ENCODE data around the gene MAN1C1.
"Not testable (repeated sequence)": the region's sequence is repeated elsewhere in the genome, so short reads cannot be mapped to it uniquely, and the experiment has no call there.

The MAN1C1 gene

DNA sequence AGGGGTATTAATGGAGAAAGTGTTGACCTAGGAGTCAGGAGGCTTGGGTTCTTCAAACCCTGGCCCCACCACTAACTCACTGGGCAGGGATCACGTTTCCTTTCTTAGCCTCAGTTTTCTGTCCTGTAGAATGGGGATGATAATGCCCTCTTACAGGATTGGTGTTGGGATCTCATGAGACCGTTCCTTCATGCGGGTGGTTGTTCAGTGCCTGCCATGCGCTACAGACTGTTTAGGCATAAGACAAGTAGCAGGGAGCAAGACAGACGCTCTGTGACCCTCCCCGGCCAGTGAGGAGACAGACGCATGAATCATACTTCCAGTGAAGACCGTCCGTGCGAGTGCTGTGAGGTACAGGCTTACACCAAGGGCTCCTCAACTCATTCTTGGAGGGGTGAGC, 81.7 kb downstream of the MAN1C1 start:
- DNase-seq (ENCODE audit: low spot score): no peak

DNA sequence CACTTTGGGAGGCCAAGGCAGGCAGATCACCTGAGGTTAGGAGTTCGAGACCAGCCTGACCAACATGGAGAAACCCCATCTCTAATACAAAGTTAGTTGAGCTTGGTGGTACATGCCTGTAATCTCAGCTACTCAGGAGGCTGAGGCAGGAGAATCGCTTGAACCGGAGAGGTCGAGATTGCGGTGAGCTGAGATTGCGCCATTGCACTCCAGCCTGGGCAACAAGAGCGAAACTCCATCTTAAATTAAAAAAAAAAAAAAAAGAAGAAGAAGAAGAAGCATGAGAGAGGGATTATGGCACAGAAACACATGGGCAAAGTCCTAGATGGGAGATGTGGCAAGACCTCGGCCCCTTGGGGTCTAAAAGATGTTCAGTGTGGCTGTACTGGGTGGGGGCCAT, 82.5 kb downstream of the MAN1C1 start:
- not testable (repeated sequence) for DNase-seq (ENCODE audit: low spot score)

DNA sequence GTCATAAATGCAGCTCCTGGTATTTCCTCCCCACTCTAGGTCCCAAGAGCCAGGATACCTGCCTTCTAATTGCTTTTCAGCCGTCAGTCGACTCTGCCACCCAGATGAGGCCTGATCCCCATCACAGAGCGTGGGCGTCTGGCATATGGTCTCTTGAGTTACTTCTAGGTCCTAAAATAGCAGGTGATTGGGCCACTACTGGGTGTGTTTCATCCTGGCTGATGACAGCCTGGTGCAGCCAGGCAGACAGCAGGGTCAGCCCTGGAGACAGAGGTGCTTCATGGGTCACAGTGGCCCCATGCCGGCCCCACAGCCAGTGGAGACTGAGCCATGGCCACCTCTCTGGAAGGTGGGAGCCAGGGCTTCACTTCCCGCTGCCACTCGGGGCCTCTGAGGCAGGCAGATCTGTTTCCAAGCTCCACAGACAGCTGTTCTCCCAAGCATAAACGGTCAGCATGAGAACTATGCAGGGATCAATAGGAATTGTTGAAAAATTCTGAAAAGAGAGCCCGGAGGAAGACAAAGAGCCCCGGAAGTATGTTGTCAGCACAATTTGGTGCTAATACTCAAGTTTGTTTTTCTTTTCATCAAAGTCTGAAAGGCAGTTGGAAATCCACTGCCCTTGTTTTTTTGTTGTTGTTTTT, 83.0 kb downstream of the MAN1C1 start:
- DNase-seq (ENCODE audit: low spot score): no peak

DNA sequence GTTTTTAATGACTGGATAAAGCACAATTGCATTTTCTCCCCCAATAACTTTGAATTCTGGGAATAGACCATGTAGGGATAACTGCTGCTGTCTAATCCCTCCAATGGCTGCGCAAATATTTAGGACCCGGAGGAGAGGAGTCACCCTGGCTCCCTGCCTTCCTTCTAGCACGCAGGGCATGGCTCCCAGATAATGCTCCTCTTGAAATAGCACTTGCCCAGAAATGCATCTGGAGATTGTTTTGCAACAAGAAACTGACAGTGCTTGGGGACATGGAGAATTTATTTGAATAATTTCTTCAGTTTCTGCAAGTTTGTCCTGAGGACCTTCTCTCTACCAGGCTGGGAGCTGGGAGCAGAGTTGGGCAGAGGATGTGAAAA, 83.5 kb downstream of the MAN1C1 start:
- peak; percentile 45 for DNase-seq (ENCODE audit: low spot score)

DNA sequence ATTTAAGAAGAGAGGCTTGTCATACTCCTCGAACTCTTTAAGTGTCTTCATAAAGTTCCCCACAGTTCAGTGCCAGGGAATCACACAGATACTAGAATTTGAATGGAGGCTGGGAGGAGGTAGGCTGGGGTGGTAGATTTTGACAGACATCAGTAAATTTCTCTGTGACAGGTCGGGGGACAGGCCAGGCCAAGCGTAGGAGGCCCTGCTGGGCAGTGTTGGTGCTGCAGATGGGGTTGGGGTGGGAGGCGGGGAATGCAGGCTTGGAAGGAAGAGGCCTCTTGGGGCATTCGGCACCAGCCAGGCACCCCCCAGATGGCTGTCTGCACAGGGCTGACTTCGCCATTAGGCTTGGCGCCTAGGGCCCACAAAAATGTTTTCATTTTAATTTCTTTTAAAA, 84.0 kb downstream of the MAN1C1 start:
- no peak for DNase-seq (ENCODE audit: low spot score)

DNA sequence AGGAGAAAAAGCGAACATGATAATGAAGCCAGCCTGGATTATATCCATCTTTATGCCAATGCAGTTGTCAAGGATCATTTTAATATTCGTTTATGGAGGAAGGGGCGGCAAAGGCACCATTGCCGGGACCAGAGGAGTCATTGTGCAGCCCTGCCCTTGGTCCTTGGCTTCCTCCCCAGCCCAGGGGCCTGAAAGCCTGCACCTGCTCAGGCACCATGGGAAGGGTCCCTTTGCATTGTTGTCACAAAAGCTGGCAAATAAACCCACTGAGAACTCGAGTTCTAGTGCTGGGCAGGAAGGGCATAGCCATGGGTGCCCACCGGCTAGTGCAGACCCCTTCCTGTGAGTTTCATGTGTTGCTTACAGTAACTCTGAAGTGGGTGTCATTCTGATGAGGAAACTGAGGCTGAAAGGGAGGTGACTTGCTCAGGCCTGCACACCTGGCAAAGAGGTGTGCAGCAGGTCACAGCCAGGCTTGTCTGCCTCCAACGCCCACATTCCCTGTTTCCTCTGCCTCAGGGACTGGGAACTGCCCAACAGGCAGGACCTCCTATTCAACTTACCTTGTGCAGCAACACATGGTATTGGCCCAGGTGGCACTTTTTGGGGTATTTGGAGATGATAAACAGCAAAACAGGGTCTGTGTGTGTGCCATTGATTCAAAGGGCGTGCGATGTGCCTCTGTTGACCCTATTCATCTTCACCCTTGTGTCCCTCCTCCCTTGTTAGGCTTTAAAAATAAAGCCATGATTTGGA, 84.6 kb downstream of the MAN1C1 start:
- no peak for DNase-seq (ENCODE audit: low spot score)

DNA sequence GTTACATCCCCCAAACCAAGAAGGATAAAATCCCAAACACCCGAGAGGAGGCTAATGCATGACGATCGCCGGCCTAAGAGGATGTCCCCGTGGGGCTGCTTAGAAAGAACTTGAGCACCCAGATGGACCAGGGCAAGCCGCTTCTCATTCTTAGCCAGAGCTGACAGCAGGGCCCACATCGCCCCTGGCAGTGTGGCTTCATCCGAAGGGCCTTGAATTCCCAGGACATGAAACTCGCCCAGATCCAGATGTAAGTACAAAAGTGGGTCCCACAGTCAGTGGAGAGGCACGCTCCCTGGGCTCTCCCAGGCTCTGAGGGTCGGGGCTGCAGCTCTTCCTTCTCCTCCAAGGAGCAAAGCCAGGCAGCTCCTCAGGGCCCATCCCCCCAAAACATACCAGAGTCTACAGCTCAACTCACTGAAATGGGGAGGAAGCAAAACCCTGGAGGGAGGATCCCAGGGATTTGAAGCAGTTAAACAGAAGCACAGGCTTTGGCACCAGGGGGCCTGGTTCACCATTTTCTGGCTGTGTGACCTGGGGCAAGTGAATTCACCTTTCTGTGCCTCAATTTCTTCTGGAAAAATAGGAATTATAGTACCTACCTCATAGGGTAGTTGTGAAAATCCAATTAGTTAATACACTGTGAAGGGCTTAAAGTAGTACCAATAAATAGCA, 85.6 kb downstream of the MAN1C1 start:
- no peak for DNase-seq (ENCODE audit: low spot score)

DNA sequence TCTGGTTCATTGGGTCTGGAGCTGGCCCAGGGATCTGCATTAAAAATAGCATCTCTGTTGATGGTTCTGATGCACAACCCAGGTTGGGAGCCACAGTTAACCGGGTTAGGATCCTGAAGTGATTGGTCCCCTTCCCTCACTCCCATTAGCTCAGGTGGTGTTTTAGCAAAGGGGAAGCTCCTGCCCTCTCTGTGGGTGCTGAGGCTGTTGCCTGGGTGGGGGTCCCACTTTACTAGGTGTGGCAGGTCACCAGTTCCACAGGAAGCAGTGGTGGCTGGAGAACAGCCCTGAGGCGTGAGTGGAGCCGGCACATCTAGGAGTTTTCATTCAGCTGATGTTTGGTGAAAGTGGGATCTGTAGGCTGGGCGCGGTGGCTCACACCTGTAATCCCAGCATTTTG, 86.5 kb downstream of the MAN1C1 start:
- DNase-seq (ENCODE audit: low spot score): no peak

DNA sequence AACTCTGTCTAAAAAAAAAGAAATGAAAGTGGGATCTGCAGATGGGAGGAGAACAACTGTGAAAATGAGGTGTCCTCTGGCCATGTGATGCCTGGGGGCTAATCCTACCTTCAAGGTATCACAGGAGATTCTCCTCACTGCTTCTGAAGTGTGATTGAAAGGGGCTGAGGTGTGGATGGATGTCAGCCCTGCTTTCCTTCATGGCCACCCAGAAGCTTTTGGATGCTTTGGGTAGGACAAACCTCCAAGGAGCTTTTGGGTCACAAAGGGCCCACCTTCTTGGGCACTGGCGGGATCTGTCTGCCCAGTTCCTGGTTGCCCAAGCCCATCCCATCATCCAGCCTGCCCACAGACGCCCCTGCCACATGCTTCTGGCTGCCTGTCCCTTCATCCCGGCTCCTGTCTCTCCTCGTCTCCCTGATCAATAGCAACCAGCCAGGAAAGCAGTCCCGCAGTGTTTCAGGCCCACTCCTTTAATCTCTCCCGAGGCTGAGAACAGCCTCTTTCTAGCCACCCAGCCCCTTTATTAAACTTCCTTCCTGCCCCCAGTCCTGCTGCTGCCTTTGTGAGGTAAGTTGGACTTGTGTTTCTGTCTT, 87.2 kb downstream of the MAN1C1 start:
- DNase-seq (ENCODE audit: low spot score): no peak

DNA sequence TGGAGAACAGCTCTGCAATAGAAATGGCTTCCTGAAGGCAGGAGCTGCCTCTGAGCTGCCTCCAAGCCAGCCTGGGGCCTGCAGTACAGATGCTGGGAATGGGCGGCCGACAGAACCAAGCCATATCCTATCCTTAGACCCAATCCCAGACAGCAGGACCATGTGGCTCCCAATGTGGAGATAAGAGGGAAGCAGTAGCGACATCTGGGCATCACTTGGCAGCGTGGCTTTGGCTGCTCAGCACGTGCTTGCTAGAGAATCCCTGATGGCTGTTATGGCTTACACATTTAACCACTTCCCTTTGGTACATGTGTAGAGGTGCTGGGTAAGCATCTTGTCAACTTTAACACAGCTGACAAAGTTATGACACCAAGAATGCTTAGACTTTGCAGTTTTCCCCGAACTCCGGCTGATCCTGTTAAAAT, 87.7 kb downstream of the MAN1C1 start:
- DNase-seq (ENCODE audit: low spot score): no peak

DNA sequence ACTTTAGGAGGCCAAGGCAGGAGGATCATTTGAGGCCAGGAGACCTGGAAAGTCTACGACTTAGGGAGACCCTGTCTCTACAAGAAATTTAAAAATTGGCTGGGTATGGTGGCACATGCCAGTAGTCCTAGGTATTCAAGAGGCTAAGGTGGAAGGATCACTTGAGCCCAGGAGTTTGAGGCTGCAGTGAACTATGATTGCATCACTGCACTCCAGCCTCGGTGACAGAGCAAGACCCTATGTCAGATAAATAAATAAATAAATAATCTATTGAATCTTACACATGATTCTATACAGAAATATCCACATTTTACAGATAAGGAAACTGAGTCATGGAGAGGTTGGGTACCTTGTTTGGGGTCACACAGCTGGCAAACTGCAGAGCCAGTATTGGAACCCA, 89.1 kb downstream of the MAN1C1 start:
- DNase-seq (ENCODE audit: low spot score): no peak

DNA sequence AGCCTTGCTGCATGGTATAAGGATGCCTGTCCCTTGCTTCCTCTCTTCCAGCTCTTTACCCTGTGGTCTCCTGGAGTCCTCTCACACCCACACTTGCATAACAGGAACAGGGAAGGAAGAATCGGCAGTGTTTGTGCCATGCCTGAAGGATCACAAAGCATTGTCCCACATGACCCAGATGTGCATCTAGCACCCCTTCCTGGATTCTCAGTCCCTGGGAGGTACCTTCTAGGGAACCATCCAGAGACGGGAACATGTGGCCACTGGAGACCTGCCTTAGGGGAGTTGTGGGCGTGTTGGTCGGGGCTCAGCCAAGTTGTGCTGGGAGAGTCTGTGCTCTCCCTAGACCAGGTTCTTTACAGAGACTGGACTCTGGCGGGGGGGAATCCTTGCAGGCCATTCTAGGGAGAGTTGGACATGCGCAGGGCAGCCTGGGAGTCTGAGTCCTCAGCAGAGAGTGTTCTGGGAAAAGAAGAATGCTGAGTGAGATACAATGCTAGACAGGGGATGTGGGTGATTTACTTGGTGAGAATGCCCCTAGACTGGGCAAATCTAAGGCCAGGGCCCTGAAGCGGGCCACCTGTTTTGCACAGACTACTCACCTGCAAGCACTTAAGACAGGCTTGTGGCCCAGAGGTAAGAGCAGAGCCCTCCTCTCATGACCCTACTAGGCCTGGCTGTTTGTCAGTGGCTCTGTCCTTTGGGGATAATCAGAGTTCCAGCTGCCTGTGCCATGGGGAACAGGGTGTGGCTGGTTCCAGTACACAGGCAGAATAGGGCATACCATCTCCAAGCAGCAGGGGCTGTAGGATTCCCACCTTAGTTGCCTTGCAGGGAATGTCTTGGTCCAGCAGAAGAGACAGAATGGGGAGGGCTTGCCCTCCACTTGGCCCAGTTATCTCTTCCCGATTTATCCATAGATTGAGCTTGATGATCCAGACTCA, 89.8 kb downstream of the MAN1C1 start:
- no peak for DNase-seq (ENCODE audit: low spot score)

DNA sequence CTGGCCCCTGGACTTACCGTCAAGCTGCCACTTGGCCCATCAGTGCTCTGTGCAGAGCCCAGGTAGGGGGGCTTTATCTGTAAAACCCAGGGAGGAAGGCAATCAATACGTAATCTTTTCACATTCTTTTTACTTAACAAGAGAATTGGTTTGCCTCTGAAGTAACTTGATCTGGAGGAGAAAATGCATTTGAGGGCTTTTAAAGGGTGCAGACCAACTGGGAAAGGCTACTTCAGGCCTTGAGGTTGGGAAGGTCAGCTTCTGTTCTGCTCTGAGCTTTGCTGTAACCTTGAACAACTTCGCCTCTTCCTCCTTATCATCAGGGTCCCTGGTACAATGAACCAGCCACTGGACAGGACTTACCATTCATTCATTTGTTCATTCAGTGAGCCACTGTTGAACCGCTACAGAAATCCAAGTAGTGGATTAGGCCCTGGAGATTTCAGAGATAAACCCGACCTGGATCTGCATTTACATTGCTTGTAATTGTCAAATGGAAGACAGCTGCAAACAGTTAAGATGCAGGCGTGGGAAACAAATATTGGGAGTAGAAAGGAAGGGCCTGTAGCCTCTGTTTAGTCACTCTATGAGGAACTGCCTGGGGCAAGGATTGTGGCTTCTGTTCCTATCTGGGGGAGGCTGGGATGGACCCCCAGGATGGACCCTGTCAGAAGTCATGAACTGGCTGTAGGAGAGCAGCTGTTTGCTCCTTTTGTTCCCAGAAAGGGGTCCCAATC, 90.9 kb downstream of the MAN1C1 start:
- no peak for DNase-seq (ENCODE audit: low spot score)

DNA sequence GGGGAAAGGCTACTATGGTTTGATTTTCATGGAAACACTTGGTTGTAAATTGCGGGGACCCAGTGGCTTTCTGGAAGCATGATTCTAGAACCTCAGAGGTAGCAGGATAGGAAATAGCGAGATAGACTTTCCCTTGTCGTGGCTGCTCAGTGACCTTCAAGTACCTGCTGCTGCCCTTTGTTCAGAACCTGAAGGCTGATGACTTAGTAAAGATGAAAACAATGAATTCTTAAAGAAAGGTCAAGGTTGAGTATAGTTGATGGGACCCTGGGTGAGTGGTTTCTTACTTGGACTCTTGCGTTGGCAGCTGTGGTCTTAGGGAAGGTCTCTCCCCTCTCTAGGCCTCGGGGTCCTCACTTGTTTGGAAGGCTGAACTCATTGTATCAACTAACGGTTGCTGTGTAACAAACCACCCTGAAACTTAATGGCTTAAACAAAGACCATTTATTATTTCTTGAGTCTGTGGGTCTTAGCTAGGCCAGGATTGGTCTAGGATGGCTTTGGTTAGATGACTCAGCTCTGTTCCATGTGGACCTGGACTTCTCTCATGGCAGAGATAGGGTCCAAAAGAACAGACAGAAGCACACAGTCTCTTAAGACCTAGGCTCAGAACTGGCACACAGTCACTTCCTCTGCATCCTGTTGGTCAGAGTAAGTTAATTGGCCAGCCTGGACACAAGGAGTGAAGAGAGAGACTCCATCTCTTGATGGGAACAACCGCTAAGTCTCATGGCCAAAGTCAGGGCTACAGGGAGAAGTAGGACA, 94.2 kb downstream of the MAN1C1 start:
- no peak for DNase-seq (ENCODE audit: low spot score)

DNA sequence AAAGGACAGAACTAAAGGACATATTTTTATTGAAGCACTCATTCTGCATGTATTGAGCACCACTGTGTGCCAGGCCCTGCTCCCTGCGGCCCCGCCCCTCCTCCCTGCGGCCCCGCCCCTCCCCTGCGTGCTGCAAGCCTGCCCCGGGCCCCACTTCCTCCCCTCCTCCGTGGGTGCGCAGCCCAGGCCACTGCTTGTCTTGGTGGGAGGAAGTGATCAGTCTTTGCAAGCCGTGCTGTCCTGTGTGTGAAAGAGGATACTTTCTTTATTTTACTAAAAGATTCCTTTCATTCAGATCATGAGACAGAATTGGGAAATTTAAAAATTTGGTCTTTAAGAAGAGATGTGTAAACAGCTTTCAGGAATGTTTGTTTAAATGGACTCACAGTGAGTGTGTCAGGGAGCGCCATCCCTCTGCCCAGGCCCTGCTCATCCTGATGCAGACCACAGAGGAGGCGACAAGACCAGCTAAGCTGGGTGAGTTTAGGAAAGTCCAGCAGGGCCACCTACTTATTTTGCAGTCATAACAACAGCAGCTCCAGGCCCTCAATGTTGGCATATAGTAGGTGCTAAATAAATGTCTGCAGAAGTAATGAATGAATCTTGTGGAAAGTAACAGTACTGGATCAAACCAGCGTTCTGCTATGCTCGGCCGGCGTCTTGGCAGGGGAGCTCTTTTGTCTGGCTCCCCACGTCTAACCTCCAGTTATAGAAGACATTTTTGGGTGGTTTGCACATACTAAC, 95.1 kb downstream of the MAN1C1 start:
- DNase-seq (ENCODE audit: low spot score): no peak

DNA sequence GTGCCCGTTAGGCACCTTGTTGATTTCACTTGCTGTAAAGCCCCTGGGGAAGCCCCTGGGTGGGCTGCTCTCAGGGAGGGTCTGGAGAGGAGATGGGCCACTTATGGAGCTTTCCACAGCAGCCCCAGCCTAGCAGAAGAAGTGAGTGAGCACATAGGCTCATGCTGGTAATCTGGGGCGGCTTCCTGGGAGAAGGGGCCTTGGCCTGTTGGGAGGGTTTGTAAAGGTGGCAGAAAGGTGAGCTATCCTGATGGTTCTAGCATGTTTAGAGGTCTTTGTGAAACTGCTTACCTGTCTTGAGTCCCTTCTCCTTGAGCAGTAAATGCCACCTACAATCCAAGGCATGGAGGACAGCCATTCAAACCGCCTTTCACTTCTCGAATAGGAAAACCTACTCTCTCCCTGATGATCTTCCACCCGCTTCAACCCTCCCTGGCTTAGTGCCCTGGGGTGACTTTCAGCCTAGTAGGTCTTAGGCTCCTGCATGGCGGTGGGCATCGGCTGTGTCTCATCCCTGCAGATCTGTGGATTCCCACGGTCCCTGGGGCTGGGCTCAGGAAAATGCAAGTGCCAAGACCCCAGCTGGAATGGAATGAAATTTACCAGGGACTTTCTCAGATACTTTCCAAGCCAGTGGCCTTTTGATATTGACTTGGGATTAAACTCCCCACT, 95.8 kb downstream of the MAN1C1 start:
- DNase-seq (ENCODE audit: low spot score): no peak

DNA sequence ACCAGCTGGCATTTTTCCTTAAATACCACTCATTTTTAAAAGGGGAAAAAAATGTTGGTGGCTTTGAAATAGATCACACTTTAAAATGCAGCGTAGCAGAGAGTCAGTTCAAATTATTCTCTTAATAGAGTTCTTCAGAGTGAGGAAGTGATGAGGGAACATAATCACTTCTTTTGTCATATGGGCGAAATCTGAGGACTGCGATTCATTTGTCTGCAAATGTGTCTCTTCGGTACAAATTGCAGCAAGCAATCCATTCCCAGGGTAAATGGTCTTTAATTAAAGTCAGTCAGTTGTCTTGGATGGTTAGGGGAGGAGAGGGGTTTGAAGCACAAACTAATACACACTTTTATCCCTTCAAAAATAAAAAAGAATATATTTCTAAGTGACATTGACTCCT, 97.4 kb downstream of the MAN1C1 start:
- no peak for DNase-seq (ENCODE audit: low spot score)

DNA sequence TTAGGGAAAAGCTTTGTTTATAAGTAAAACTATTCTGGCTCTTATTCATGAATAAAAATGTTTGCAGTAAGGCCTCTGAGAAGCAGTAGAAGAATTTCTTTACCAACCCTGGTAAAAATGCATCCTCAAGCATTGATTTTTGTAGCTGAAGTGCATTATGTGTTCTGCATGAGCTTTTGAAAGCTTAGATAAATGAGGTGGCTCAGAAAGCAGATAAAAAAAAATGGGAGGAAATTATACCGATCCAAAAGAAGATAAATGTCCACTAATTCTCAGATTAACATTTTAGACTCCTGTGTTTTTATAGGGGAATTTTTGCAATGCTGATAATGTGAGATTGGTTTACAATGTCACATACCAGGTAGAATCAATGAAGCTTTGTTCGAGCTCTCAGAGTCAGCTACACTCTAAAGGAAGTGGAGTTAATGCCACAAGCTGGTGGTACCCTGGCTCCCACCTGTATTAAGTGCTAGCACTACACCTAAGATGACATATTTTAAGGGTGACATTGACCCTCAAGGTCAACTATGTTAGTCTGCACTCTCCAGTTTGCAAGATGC, 97.9 kb downstream of the MAN1C1 start:
- no peak for DNase-seq (ENCODE audit: low spot score)

DNA sequence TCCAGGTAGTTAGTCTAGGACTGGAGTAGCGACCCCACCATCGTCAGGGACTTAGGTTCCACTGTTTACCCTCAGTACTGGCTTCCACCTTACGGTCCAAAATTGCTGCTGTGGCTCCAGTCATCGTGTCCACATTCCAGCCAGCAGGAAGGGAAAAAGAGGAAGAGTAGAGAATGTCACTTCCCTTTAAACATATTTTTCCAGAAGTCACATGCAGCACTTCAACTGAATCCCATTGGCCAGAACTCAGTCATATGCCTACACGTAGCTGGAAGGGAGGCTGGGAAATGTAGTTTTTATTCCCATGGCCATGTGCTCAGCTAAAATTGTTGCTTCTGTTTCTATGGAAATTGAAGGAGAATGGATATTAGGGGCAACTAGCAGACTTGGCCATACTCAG, 99.3 kb downstream of the MAN1C1 start:
- no peak for DNase-seq (ENCODE audit: low spot score)
